GM18873 (cell line): Measurements from ENCODE around the gene CACNA1C.

Source experiments
- ATAC-seq: cut with Tn5 transposase; IDR thresholded peaks from one replicate; pipeline ENCODE4 v1.9.1; 2021; ENCODE audit warnings: mild to moderate bottlenecking, moderate library complexity, moderate number of reproducible peaks; ENCODE audit not compliant: unreplicated experiment, low FRiP score

CACNA1C gene

DNA sequence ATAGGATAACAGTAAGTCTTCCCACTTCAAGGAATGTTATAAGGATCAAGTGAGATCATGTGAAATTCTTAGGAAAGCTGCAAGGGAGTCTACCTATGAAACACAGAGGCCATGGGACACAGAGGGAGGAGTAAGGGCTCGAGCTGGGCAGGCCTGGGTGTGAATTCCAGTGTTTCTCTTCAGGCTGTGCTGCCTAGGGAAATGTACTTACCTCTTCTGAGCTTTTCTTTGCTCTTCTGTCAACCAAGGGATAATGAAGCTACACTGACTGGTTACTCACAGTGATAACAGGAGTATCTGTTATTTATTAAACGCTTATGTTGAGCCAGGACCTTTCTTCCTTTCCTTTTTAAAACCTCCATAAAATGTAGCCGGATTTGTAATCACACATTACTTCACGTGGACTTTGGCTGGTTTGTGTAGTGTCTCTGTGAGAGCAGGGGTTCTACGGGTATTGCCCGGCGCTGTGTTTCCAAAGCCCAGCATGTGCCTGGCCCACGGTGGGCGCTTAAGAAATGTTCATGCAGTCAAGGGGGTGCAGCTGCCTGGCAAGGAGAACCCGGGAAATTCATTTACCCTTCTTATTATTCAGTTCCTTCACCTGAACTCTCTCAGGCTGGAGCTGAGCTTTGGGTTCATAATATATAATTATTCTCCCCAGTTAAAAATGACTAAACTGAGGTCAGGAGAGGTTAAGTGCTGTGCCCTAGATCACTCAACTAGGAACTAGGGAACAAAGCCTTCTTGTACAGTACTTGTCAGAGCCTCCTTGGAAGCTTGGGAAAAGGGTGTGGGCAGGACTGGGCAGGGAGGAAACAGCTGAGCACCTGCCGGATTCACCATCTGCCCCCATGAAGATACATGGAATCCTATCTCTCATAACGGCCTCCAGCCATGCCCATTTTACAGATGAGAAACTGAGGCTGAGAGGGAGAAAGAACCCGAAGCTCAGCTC, 214.2 kb downstream of the CACNA1C start:
- no peak for ATAC-seq

DNA sequence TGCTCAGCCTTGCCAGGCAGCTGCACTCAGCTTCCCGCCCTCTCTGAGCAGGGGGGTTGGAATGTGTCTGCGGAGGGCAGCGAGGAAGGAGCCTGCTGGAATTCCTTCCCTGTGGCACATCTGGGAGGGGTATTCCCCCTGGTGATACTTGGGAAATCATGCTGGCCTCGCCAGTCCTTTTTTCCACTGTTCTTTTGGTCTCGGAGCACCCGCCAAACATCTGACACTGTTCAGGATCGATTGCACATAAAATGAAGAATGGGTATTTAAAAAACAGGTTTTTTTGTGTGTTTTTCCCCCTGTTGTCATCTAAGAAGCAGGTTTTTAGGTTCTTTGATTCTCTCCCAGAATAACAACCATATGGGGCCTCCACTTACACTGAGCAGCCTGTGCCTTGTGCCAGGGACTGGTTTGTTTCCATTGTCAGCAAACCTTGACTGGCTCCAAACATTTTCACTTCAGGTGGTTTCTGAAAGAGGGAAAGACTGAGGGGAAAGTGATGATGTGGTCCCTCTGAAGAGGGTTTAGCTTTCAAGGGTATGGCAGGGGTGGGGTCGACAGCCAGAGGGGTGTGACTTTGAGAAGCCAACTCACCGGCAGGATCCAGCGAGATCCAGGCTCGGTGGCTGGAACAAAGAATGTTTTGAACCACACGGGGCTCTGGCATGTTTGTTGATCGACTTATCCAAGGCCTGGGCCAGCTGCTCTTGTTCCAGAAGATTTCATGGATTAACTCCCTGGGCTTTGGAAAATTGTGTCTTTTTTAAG, 215.1 kb downstream of the CACNA1C start:
- ATAC-seq = no peak

DNA sequence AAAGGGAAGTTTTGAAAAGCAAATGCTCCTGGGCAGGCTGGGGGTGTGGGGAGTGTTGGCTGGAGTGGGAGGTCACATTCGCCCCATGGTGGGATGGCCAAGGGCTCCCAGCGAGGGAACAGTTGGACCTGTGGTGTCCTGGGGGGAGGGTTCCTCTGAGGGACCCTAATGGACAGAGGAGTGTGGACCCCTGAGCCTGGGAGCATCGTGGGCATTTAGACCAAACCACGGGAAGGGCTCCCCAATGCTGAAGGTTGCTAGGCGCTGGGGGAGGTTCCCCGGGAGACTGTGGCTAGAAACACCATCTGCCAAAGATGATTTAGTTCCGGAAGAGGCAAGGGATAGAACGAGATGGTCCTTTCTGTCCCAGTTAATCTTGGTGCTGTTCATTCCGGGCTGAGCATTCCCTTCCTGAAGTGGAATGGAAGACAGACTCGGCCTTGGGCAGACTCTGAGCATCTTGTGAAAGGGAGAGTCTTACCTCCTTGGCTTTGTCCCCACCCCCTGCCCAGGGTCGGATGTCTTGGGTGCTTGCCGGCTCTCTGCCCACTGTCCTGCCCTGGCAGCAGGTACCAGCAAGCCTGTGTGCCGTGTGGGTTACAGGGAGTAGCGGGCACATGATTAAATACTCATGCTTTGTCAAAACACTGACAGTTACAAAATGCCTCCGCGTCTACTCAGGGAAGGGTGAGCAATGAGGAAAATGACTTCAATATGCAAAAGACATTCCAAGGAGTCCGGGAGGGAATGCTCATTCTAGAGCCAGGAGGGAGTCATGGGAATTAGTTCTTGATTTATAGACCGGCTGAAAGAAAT, 215.9 kb downstream of the CACNA1C start:
- ATAC-seq = no peak

DNA sequence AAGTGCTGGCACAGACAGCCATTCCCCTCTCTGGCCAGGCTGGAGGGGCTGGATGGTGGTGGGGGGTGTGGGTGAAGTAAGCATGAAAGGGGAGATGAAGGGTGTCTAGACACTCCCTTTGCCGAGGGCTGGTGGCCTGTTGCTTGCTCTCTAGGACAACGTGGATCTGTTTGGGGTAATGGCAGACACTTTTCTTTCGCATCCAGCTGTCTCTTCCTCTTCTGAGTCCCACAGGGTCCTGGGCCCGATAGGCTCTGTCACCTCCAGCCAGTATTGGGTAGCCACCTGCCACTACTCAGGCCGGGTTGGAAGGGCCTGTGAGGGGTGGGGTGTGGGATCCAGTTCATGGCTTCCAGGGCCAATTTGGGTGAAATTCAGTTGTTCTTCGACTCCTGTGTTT, 218.1 kb downstream of the CACNA1C start:
- no peak for ATAC-seq

DNA sequence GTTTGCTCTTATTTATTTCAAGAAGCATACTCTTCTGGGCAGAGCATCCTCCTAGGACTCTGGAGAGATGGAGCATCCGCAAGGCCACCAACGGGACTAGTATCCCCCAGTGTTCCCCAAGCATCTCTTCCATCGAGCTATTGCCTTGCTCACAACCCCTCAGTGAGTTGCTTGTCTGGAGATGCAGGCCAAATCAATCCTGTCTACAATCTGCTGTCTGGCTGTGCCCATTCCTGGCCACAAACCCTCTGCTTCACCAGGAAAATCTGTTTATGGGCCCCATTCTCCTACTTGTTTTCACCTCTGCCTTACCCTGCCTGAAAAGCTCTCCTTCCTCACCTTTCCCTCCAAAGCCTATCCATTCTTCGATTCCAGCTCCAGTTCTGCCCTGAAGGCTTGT, 219.2 kb downstream of the CACNA1C start:
- no peak for ATAC-seq

DNA sequence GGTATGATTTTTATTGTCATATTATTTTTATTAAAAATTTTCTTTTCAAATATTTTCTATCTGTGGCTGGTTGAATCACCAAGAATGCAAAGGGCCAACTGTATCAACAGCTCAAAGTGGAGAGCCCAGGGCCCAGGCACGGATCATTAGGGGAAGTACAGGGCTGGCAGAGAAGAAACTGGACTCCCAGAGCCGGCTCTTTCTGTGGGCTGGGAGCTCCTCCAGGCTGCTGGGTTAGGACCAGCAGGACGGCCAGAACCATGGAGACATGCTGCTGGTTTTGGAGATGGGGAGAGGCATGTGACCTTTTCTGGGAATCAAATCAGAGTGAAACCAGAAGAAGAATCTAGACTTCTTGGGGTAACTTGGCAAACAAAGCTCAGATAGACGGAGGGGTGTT, 220.5 kb downstream of the CACNA1C start:
- ATAC-seq = no peak

DNA sequence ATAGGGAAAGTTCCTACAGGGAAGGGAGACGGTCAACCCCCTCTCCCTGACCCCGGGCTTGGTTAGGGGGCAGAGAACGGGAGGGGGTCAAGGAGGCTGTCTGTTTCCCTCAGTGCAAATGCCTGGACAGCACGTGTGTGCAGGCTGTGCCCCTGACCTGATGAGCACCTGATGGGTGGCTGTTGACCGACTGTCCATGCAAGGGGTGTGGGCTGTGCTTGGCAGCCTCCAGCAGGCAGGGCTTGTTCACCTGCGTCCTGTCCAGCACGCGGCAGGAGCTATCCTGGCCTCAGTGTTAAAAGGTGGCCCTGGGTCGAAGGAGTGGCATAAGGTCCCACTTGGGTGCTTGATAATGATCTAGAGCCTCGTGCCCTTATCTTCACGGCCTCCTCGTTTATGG, 221.0 kb downstream of the CACNA1C start:
- ATAC-seq = no peak

DNA sequence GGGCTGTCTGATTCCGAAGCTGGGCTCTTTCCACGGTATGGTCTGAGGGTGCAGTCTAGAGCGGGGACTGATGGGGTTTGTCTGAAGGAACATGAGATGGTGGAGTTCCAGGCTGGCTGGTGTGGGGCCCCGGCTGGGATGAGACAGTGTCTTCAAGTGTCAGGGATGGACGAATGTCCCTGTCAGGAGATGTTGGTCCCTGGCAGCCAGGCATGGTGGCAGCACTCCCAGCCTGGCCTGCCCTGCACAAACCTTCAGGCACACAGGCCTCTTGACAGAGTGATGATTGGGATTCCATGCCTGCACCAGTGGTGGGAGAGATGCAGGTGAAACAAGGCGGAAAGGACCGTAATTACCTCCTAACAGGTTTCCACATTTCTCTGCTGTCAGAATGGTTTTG, 221.9 kb downstream of the CACNA1C start:
- ATAC-seq = no peak

DNA sequence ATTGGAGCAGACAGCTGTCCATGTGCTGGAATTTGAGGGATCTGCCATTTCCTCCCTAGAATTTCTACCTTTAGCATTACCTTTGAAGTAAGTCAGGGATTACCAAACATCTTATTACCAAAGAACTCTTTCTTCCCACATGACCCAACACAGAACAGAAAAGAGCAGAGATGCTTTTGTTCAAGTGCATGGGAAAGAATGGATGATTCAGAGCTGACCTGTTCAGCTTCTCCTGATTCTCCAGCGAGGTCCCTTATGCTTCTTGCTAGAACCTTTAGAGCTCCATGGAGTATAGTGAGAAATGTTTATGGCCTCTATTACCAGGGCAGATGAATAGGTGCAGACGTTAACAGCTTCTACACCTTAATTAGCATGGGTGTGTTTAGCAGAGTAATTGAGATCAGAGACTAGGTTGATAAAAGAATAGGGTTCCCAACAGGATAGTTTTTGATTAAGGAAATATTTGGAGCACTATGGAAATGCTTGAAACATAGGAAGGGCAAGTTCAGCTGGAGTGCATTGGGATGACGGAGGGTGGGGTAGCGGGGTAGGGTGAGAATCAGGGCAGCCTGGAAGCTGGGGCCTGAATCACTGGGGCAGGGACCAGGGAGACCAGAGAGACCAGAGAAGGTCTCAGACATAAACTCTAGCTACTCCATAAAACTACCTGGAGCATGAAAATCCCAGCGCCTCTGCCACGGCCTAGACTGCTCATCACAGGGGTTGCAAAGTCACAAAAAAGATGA, 223.7 kb downstream of the CACNA1C start:
- no peak for ATAC-seq

DNA sequence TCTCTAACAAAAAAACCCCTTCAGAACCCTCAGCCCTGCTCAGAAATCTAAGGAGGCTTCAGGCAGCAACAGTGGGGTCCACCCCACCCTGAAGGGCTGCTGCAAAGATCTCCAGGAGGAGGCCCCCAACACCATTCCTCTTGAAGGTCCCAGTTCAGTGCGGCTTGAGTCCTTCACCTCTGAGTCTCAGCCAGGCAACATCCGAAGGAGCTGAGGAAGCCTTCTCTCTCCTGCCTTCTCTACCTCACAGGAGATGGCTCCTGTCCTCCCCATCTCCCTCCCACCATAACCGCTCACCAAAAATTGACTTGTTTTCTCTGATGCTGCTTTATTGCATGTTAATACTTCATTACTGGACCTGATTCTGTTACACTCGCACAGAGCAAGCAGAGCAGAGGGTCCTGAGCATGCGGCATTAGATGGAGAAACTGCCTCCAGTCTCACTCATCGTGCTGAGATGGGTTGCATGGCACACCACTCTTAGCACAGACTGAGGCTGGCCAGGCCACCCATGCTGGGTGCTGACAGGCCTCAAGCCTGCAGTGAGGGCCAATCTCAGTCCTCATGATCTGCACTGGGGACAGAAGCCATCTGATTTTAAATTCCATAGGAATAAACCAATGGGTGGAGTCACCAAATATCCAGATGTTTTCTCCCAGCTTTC, 224.8 kb downstream of the CACNA1C start:
- ATAC-seq = no peak

DNA sequence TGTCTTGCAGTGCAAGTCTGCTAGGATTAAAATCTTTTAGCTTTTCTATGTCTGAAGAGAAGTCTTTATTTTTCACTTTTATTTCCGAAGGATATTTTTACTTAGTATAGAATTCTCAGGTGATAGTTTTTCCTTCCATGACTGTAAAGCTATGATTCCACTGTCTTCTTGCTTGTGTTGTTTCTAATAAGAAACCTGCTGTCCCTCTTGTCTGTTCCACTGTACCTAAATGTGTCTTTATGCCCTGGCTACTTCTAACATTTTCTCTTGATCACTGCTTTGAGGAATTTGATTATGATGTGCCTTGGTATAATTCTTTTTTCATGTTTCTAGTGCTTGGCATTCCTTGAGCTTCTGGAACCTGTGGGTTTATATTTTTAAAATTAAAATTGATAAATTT, 228.7 kb downstream of the CACNA1C start:
- no peak for ATAC-seq

DNA sequence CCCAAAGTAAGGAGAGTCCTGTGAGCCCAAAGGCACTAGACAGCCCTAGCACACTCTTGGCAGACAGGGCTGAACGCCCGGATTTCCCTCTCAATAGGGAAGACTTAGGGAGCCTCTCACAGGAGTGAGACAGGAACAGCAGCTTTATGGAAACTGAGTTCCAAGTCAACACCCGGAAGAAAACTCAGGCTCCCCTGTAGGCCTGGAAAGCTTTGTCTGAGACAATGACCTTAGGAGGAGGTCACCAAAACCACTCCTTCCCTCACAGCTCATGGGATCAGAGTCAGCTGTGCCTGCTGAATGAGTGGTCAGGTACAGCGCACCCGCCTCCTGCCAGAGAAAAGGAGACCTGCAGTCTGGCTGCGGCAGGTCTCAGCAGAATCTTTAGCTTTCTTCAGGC, 229.5 kb downstream of the CACNA1C start:
- ATAC-seq = no peak

DNA sequence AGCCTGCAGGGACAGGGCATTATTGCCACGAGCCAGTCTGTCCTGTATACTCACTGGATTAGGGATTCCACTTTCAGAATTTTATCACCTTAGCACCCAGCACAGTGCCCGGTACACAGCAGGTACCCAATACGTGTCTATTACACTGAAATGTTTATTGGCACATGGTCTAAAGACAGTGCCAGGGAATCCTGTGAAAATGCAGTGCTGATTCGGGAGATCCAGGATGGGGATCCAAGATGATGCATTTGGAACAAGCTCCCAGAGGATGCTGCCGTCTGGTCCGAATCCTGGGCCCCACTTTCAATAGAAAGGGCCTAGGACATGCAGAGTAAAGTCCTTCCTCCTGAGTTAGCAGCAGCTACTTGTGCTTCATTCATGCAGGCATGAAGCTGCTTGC, 230.7 kb downstream of the CACNA1C start:
- ATAC-seq = no peak

DNA sequence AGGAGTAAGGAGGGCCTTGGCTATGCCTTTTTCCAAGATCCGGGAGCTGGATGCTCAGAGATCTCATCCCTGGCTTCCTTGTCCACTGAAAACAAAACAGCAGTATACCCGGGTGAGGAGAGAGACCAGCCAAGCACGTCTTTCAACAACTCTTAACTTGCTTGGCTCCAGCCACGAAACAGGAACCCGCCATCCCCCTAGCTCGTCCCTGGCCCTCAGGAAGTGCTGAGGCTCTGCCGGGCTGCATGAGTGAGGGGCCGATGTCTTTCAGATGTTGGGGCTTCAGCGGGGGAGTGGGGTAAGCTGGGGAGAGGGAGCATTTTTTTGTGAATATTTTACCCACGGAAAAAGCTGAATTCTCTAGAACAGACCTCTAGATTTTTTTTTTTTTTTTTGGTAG, 231.1 kb downstream of the CACNA1C start:
- ATAC-seq = no peak

DNA sequence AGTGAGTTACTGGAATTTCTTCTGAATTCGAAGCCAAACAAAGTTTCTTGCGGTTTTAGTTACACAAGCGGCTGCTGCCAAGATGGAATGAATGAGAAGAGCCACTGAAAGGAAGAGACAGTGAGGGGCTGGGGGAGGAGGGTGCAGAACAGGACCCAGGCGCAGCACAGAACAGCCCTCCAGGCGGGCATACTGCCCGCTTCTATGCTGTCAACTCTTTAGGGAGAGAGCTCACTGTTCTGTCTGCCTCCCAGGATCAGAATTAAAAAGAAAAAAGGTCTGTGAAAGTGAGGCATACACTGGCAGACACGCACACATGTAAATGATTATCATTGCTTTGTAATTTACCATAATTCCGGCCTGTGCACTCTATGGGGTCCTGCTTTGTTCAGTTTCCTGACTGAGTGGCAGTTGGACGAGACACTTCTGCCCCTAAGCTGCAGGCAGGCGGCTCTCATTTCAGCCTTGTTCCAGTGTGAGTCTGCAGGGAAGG, 231.6 kb downstream of the CACNA1C start:
- no peak for ATAC-seq

DNA sequence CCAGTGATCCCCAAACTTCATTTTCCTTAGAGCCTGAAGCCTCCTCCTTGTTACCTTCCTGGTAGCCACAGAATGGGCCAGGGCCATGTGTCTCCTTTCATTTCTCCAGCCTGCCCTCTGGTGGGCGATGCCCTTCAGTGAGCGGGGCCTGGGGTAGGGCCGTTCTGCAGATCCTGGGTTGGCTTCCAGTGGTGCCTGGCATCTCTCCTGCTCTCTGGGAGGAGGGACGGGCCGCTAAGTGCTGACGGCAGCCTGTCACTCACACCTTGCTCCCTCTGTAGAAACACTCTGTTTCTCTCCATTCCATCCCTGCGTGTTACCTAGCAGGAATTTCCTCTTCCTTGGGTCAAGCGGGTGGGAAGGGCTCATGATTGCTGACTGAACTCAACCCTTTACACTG, 232.1 kb downstream of the CACNA1C start:
- no peak for ATAC-seq

DNA sequence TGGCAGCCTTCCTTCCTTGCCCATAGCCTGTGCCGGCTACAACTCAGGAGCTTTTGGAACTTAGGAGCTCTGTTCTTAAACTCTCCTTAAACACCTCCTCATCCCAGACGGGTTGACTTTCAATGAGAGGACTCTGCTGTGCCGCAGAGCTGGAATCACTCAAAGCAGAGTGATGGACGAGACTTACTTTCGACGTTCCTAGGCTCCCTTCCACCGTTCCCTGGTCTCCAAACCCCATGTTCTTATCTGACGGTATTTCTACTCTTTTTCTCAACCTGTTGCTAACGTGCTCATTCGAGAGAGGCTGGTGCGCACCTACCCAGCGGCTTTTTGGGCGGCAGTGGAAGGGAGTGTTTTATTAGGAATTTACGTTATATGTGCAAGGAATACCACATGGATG, 232.7 kb downstream of the CACNA1C start:
- no peak for ATAC-seq

DNA sequence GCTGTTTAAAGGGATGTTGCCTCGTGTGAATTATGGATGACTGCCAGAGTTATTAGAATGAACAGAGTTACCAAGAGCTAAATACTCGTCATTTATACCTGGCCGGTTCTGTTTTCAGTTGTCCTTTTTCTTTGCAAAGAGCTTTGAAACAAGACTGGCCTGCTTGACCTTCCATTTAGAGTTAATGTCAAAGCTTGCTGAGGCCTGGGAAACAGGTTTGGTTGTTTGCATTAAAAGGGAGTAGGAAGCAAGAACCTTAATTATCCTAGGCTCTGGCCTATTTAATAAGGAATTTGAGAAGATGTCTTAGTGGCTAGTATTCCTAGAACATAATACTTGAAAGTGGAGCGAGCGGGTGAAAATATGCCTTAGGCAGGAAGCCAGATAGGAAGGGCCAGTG, 233.3 kb downstream of the CACNA1C start:
- ATAC-seq = no peak

DNA sequence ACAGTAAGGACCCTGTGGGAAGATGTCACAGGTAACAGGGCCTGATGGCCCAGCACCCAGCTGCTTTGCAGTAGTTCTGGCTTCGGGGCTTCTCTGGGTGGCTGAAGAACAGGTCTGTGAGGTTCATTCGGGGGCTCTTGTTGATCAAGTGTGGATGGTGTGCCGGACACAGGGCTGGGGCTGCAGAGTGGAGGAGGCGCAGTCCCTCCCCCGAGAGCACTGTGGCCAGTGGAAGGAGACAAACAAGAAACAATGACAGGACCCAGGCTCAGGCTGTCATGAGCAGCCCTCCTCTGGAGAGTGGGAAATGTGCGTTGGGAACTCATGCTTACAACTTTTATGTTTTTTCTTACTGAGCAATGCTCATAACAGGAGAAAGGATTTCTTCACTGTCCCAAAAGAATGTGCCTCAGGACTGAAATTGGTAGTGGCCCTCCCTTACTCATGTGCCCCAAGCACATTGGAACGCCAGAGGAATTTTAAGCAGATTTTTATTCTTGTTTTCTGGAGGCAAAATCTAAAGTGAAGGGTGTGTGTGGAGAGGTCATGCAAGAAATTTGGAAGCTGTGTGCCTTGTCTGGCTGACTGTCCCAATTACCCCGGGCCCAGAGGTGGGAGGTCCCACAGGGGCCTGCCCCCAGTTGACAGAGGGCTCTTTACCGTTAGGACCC, 233.8 kb downstream of the CACNA1C start:
- no peak for ATAC-seq
